ENCODE measurements around the gene FOXE3.

FOXE3 gene

GRCh38 chr1:47382399-47382983 lies 33.6 kb upstream of the FOXE3 start:
- Histone ChIP-seq H3K36me3 (ENCODE audit: insufficient read depth, low read length) (peaks cover 40% of the 10 kb centered on the region), H3K79me2 (ENCODE audit: insufficient read depth, low read length) (no peaks in the 10 kb centered on the region), H3K4me1 (ENCODE audit: insufficient read depth, low read length) (no peaks in the 10 kb centered on the region), H3K9me3 (ENCODE audit: insufficient read depth, low read length, severe bottlenecking) (no peaks in the 10 kb centered on the region), H3K4me2 (ENCODE audit: insufficient read depth, low read length) (no peak overlapping the region), H3K27me3 (ENCODE audit: insufficient read depth, low read length, poor library complexity) (no peaks in the 10 kb centered on the region), H4K20me1 (ENCODE audit: insufficient read depth, low read length) (no peaks in the 10 kb centered on the region), H3K9ac (ENCODE audit: low read depth, low read length) (no peak overlapping the region), H3K27ac (ENCODE audit: low read length) (no peak overlapping the region), H2AFZ (ENCODE audit: low read depth, low read length) (no peak overlapping the region), H3K4me3 (ENCODE audit: low read depth in 1 of 2, low read length in 2 of 2) (no peak overlapping the region)
- no peak for ATAC-seq (ENCODE audit: insufficient read depth, low read depth)
- TF ChIP-seq EZH2 (IDR thresholded peaks at IDR 0.05; ENCODE audit: borderline replicate concordance, low read depth, low read length, severe bottlenecking), result no peak
- TF ChIP-seq CTCF (IDR thresholded peaks at IDR 0.05; ENCODE audit: borderline replicate concordance, extremely low read depth, low read length, poor library complexity, severe bottlenecking), result no peak
- no peak for DNase-seq

GRCh38 chr1:47384083-47384482 lies 32.0 kb upstream of the FOXE3 start:
- Histone ChIP-seq H3K9ac (ENCODE audit: low read depth, low read length) (no peak overlapping the region), H4K20me1 (ENCODE audit: insufficient read depth, low read length) (peaks cover 4% of the 10 kb centered on the region; the same call in 1 of the 2 replicates), H3K4me2 (ENCODE audit: insufficient read depth, low read length) (no peak overlapping the region), H3K27me3 (ENCODE audit: insufficient read depth, low read length, poor library complexity) (no peaks in the 10 kb centered on the region), H3K9me3 (ENCODE audit: insufficient read depth, low read length, severe bottlenecking) (no peaks in the 10 kb centered on the region), H2AFZ (ENCODE audit: low read depth, low read length) (no peak overlapping the region), H3K27ac (ENCODE audit: low read length) (no peak overlapping the region), H3K4me1 (ENCODE audit: insufficient read depth, low read length) (no peaks in the 10 kb centered on the region), H3K36me3 (ENCODE audit: insufficient read depth, low read length) (peaks cover 31% of the 10 kb centered on the region), H3K79me2 (ENCODE audit: insufficient read depth, low read length) (no peaks in the 10 kb centered on the region), H3K4me3 (ENCODE audit: low read depth in 1 of 2, low read length in 2 of 2) (no peak overlapping the region)
- ATAC-seq (ENCODE audit: insufficient read depth, low read depth), result no peak
- no peak for TF ChIP-seq CTCF (IDR thresholded peaks at IDR 0.05; ENCODE audit: borderline replicate concordance, extremely low read depth, low read length, poor library complexity, severe bottlenecking)
- TF ChIP-seq EZH2 (IDR thresholded peaks at IDR 0.05; ENCODE audit: borderline replicate concordance, low read depth, low read length, severe bottlenecking), result no peak
- no peak for DNase-seq

DNA sequence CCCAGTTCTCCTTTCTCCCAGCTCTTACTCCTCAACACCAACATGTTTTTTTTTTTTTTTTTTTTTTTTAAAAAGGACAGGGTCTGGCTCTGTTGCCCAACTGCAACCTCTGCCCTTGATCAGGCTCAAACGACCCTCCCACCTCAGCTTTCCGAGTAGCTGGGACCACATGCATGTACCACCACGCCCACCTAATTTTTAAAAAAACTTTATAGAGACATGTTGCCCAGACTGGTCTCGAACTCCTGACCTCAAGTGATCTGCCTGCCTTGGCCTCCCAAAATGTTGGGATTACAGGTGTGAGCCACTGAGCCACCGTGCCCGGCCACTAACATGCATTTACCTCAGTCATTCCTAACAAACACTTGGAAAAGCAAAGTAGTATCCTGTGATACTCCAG lies 31.1 kb upstream of the FOXE3 start:
- Histone ChIP-seq H3K27ac (ENCODE audit: low read length) (no peak overlapping the region), H3K4me1 (ENCODE audit: insufficient read depth, low read length) (no peaks in the 10 kb centered on the region), H3K4me2 (ENCODE audit: insufficient read depth, low read length) (no peak overlapping the region), H4K20me1 (ENCODE audit: insufficient read depth, low read length) (peaks cover 4% of the 10 kb centered on the region; the same call in 1 of the 2 replicates), H3K27me3 (ENCODE audit: insufficient read depth, low read length, poor library complexity) (no peaks in the 10 kb centered on the region), H2AFZ (ENCODE audit: low read depth, low read length) (no peak overlapping the region), H3K9ac (ENCODE audit: low read depth, low read length) (no peak overlapping the region), H3K79me2 (ENCODE audit: insufficient read depth, low read length) (no peaks in the 10 kb centered on the region), H3K36me3 (ENCODE audit: insufficient read depth, low read length) (peaks cover 23% of the 10 kb centered on the region; the same call in 1 of the 2 replicates), H3K4me3 (ENCODE audit: low read depth in 1 of 2, low read length in 2 of 2) (no peak overlapping the region), H3K9me3 (ENCODE audit: insufficient read depth, low read length, severe bottlenecking) (no peaks in the 10 kb centered on the region)
- TF ChIP-seq CTCF (IDR thresholded peaks at IDR 0.05; ENCODE audit: borderline replicate concordance, extremely low read depth, low read length, poor library complexity, severe bottlenecking) (no peak), EZH2 (IDR thresholded peaks at IDR 0.05; ENCODE audit: borderline replicate concordance, low read depth, low read length, severe bottlenecking) (no peak)
- DNase-seq (no peak), ATAC-seq (ENCODE audit: insufficient read depth, low read depth) (no peak)
